Islet precursor cell (in vitro differentiated cells): ENCODE data around the gene PRSS1.
"Not testable (repeated sequence)": the region's sequence is repeated elsewhere in the genome, so short reads cannot be mapped to it uniquely, and the experiment has no call there.

Experiments used
- DNase-seq: peaks from one replicate; pipeline ENCODE4 v3.0.0-alpha.2; 2018

The PRSS1 gene

DNA sequence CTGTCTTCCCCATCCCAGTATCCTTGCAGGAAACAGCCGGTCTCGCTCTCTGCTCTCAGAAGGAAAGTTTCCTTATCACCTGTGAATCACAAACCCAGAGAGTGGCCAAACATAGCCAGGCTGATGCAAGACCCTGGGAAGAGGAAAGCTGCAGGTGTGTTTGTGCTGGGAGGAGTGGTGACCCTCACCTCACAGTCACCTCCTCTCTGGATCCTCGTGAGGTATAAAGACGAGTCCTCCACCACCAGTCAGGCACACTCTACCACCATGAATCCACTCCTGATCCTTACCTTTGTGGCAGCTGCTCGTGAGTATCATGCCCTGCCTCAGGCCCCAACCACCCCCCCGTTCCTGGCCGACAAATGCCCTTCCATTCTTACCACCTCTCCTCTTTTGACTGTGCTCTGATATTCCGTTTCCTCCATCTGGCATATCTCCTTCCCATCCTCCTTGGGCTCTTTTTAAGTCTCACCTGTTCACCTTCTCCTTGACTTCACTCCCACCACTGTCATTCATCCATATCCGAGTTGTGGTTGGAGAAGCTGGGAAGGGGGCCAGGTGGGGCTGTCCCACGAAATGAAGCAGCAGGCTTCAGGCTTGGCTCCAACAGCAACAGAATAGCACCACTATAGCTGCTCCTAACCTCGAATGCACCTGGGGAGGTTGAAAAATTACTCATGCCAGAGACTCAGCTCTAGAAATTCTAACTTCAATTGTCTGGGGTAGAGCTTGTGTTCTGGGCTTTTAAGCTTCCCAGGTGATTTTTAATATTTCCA is at the start of gene PRSS1:
Gene PRSS1 (plus strand): TSS at position 255 of the 776 bp plus-strand sequence. CDS start 13 bp downstream, at position 268.
- DNase-seq = no peak

DNA sequence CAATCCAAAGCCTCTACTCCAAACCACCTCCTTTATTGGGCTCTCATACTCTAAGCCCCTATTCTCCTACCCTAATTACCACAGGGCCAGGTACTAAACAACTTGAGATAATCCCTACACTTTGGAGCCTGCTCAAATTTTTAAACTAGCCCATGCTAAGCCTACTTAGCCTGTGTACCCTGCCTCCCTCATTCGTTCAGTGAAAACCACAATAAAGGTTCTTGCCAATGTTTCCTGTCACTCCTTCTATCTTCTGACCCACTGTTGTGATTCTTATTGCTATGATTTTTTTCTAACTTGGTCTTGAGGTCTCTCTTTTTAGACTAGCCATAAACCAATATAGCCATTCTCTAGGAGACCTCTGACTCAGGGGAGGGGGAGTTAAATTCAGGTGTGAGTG is 48.3 kb upstream of the PRSS1 start:
- not testable (repeated sequence) for DNase-seq

DNA sequence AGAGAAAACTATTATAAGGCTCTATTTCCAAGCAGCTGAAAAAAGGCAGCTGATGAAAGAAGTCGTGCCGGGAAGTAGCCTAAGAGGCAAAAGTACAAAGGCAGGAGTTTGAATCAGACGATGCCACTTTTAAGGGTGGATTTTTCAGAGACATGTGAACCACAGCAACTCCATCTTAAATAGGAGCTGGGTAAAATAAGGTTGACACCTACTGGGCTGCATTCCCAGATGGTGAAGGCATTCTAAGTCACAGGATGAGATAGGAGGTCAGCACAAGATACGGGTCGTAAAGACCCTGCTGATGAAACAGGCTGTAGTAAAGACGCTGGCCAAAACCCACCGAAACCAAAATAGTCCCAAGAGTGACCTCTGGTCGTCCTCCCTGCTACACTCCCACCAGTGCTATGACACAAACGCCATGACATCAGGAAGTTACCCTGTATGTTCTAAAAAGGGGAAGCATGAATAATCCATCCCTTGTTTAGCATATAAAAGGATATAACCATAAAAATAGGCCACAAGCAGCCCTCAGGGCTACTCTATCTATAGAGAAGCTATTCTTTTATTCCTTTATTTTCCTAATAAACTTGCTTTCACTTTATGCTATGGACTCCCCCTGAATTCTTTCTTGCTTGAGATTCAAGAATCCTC is 45.5 kb upstream of the PRSS1 start:
- no peak for DNase-seq

DNA sequence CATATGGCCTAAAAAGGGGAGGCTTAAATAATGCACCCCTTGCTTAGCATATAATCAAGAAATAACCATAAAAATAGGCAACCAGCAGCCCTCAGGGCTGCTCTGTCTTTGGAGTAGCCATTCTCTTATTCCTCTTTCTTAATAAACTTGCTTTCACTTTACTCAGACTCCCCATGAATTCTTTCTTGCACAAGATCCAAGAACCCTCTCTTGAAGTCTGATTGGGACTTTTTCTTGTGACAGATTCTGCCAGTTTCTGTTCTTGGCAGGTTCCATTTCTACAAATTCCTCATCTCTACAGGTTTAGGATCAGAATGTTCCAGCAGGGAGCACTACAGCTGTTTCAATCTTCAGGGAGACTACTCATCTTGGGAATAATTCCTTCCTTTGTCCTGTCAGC is 40.5 kb upstream of the PRSS1 start:
- not testable (repeated sequence) for DNase-seq

DNA sequence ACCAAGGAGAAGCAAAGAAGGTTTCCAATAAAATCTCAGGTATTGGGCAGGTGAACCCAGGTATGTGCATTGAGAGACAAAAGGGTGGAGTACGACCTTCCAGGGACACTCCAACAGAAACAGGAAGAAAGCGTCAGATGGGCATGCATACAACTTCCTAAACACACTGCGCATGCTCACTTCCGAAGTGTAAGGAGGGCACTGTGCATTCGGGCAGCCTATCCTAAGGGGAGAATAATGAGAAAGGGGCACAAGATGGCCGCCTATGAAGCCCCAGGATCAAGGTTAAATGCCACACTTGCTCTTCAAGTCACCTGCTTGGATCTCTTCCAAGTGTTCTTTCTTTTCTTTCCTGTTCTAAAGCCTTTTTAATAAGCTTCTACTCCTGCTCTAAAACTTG is 39.4 kb upstream of the PRSS1 start:
- DNase-seq = no peak

DNA sequence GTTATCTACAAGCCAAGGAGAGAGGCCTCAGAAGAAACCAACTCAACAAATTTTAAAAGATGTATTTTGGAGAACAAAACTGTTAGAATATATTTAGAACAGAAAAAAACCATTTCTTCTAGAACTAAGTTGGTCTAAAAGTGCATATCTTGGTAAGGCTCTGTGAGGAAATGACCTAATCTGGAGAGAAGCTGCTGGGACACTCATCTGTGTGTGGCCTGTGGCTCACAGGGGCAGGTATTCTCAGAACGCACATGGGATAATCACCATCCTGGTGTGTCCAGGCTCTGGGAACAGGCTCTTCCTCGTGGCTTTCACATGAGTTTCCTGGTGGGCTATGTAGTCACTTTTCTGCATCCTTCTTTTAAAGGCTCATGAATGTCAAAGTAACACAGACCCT is 38.1 kb upstream of the PRSS1 start:
- DNase-seq = no peak

DNA sequence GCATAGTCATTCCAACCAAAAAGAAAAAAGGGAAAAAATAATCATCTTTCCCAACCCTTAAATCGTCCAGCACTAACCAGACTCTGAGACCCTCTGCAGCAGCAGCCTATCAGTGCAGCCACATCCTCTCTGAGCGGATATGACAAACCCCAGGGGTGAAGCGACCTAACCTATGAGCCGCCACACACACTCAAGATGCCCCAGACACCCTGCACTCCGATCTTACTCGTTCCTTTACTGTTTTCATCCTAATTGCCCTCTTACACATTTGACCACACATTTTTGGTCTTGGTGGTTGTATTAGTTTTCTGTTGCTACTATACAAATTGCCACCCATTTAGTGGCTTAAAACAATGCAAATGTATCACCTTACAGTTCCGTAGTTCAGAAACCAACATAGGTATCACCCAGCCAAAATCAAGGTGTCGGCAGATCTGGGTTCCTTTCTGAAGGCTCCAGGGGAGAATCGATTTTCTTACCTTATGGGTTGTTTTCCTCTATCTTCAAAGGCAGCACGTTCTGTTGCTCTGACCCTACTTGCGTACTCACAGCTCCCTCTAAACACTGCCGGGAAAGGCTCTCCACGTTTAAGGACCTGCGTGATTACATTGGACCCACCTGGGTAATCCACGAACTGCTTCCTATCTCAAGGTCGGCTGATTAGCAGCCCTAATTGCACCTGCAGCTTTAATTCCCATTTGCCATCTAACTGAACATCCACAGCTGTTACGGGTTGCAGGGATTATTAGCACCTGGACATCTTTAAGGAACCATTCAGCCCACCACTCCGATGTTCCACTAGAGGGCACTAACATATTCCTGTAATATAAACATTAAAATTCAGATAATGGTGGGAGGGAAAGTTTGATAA is 37.3 kb upstream of the PRSS1 start:
- DNase-seq = no peak

DNA sequence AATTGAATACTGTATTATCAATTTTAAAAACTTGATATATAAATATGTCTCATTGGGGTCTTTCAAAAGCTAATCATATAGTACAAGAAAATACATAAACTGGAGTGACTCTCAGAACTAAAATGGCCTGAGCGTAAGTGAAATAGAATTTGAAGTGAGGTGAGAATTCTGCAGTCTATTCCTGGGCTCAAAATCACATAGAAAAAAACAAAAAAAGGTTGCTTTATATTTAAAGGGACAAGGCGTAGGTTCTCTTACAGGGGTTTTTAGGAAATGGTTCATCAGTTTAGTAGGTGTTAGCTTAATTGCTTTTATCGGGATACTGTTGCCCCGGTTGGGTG is 36.7 kb upstream of the PRSS1 start:
- no peak for DNase-seq

DNA sequence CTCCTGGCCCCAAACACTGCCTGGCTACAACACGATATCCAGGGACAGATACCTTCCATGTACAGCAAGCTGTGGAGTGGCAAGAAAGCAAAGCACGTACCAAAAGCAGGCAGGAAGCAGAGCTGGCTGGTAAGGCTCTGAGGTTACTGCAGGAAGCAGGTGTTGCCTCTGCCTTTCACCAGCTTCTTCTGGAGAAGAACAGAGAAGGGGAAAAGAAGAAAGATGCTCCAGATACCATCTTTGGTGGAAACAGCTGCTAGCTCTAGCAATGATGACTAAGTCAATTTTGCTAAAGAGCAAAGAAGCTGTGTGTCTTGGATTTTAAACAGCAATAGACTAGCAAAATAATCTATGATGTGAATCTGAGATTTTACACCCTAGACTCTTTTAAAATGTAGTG is 34.9 kb upstream of the PRSS1 start:
- DNase-seq = no peak

DNA sequence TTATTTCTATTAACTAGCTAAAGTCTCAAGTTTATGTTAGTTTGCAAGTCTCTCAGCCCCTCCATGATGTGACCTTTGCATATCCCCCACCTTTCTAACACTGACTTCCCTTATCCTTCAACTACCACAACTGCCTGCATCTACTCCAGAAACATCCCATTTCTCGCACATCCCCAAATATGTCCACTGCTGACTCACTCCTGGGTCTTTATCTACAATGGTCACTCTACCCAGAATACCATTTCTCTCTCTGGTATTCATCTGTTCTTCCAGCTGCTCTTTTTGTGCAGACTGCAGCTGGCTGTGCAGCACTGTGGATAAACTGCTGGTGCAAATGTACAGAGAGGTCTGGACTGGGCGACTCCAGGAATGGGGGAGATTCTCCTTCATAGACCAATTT is 32.7 kb upstream of the PRSS1 start:
- no peak for DNase-seq

DNA sequence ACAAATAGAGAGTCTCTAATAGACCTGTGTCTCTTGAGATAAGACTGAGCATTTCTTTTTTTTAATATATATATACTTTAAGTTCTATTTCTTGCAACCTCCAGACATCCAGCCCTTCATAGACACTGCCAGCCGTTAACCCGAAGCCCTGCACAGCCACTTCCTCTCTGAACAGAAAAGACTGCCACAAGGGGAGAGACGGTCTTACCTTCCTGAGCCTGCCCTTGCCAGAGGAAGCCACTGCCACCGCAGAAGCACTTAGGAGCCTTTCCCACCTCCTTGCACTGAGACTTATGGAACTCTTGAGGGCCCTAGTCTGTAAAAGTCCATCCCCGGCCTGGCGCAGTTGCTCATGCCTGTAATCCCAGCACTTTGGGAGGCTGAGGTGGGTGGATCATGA is 31.8 kb upstream of the PRSS1 start:
- no peak for DNase-seq

DNA sequence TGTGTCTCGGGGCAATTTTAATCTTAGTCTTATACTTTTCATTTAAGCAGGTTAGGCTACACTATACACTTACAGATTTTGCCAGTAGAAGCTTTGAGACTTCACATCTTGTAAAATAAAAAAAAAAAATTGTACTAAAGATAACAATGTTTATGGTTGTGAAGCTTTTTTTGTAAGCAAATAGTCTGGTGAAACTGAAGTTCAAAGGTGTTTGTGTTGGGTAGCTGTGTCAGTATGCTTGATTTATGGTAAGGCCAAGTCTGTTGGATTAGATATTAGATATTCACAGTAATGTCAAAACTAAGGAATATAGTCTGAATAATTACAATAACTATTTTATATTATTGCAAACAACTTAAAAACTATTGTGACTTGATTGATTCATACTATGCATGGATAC is 31.0 kb upstream of the PRSS1 start:
- DNase-seq = no peak

DNA sequence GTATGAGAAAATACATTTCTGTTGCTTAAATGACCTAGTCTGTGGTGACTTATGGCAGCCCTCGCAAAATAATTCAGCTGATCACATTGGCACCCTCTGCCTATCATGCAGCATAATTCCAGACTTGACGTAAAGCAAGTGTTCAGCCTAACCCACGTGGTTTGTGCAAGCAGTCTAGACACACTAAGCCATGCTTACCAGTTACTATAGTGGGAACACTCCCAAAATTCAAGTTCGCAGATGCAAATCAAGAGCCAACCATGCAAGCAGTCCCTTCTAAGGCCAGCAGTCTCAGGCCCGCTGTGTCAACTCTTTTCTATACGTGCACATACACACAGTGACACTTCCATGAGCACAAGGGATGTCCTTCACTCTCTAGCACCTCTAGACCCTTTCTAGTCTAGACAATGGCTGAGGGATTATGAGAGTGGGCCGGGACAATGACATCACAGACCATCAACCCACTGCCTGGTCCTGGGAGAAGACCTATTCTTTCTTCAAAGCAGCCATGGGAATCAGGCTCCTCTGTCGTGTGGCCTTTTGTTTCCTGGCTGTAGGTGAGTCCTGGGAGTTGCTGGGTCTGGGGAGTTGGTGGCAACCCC is 29.0 kb upstream of the PRSS1 start:
- DNase-seq = no peak

DNA sequence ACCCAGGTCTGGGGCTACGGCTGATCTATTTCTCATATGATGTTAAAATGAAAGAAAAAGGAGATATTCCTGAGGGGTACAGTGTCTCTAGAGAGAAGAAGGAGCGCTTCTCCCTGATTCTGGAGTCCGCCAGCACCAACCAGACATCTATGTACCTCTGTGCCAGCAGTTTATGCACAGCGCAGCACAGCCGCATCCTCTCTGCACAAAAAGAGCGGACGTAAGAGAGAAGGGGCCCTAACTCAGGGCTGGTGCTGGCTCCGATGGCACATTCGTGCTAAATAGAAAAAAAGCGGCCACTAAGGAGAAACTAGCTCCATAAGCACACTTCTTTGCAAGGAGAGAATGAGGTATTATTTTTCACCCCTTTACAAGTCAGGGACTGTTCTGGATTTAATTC is 28.3 kb upstream of the PRSS1 start:
- DNase-seq = no peak

DNA sequence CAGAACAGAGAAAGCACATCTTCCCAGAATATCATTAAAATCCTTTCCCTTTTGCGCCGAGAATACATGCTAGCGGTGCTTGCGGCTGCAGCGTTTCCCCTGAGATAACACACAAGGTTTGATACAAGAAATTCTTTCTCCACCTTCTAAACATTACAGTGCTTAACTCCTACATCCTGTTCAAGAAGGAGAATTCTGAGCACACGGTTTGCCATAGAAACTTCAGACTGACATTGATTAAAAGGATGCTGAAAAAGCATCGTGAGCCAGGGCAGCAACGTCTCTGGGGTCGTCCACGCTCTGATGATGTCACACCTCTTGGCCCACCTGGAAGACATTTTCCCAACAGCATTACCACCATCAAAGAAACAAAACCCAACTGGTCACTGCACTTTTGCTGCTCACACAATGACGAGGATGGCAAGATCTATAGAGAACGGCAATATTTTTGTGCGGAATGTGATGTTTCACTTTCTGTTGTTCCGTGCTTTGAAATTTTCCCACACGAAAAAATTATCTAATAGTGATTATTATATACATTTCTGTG is 27.0 kb upstream of the PRSS1 start:
- no peak for DNase-seq

DNA sequence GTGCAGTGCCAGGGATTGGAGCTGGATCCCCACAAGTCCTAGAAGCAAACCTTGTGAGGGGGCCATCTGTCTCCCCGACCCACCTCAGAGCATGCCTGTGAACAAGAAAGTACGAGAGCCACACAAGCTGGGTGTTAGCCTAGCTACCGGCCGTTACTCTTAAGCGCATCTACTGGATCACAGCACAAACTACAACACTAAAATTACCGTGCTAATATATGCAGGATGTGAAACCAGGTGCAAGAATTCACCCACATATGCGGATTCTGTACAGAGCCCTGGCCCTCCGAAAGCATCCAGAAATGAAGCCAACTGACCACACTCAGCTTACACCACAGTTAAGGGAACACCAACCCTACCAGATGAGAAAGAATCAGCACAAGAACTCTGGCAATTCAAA is 16.0 kb upstream of the PRSS1 start:
- DNase-seq = no peak

DNA sequence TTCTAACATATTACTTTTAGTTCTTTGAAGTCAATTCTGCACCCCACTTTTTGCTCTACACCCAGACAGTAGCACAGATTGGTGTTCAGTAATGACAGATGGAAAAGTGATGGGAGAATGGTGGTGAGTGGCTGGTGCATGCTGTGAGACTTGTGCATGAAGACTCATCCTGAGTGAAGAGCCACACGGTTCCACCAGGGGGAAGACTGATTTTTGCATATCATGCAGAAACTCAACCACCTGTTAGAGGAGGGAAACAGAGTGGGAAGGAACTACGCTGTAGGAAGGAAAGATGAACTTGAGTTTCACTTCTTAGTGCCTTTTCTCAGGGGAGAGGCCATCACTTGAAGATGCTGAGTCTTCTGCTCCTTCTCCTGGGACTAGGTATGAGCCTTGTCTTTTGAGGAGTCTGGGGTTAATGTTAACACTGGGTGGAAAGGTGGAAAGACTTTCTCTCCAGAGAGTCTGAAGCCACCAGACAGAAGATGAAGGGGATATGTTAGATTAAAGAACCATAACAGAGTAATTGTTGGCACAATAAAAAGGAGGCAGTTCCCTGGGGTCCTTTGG is 9.3 kb upstream of the PRSS1 start:
- peak; percentile 22 for DNase-seq

DNA sequence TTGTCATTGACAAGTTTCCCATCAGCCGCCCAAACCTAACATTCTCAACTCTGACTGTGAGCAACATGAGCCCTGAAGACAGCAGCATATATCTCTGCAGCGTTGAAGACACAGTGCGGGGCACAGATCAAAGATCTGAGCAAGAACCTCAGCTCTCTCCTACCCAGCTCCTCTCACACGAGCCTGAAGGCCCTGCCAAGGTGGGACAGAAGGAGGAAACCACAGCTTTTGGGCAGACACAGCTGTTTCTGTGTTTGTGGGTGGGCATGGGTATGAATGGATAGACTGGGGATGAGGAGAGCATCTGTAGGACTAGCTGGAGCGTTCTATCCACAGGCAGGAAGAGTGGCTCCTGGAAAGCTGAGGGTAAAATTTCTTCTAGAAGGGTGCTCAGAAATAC is 8.5 kb upstream of the PRSS1 start:
- peak; percentile 41 for DNase-seq

DNA sequence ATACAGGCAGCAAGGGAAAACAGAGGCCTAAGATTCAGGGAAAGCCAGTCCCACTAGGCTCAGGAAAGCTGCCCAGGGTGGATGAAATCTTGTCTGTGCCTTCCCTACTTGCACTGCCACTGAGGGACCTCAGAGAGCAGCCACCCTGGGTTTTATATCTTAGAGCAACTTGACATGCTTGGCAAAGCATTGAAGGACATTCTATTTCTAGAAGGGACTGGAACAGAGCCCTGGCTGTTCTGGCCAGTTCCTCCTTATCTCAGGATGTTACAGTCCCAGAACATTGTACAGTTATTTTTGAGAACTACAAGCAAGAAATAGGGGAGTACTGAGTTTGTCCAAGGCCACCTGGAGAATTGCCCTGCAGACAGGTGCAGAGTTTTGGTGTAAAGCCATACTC is 7.3 kb upstream of the PRSS1 start:
- DNase-seq = not testable (repeated sequence)

DNA sequence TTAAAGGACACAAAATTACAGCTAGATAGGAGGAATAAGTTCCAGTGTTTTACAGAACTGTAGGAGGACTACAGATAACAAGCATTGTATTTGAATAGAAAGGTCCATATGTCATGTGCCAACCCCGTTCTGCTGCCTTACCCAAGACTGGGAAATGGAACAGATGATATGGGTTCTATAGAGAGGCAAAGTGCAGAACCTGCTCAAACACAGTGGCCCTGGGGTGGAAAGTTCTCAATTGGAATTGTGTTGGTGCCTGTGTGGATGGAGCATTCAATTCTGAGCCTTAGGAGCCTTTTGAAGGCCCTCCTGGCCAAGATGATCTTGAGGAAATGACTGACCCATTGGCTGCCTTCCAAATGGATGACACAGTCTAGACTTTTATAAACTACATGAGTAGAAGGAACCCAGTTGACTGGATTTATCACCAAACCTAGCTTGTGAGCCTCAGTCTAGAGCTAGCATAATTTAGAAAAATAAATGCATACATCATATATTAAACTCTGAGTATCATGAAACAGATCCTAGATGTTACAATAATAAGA is 4.1 kb upstream of the PRSS1 start:
- DNase-seq = no peak

DNA sequence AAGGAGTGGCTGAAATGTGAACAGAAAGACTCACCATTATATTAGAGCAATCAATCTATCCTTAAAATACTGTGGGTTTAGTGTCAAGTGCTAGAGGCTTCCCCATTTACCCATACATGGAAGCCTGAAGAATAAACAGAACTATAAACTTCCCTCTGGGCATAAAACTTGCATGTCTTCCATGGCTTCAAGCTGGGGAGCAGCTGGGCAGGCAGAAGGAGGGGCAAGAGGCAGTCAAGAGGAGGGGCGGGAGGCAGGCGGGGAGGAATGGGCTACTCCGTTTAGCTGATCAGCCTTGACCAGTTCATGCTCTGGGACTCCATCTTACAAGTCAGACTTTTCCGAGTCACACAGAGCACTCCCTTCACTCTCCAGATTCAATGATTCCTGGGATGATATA is 3.5 kb upstream of the PRSS1 start:
- no peak for DNase-seq

DNA sequence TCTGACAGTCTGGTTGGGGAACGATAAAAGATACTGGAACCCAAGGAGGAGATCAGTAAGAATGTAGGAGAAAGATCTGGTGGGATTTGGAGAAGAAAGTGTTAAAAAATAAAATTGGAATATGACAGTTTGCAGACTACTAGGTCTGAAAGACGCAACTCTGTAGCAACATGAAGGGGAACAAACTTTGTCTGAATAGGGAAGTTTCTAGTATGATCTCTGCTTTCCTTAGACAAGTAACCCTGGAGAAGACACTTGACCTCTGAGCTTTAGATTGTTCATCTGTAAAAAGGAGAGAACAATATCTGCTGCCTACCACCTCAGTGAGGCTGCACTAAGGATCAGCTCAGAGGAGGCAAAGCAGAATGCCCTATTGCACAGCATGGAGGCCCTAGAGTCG is 3.0 kb upstream of the PRSS1 start:
- no peak for DNase-seq

DNA sequence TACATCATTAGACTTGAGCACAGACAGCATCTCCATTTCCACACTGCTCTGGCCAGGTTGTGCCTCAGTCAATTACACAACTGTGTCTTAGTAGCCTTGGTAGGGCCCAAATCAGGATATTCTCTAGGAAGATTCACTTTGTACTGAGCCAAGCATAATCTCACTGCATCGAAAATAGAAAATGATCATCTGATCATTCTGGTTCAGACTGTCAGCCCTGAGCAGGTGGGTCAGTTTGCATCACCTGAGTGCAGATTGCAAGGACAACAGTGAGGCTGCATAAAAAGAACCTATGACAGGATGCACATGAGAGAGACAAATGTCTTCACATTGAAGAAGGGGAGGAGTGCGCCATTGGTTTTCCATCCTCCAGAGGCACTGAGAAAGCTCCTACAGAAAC is 862 bp upstream of the PRSS1 start:
- not testable (repeated sequence) for DNase-seq
